Measurements from ENCODE around the gene FRY.
A peak's percentile ranks its signal among the peaks of the same experiment; 100 is the strongest.

Gene FRY

GRCh38 chr13:32300920-32301319, 269.3 kb downstream of the FRY start:
- H3K27ac ChIP-seq, result no peak overlapping the region
- no peak for TF ChIP-seq CTCF (IDR thresholded peaks at IDR 0.05; ENCODE audit: low read depth, low read length, missing control alignments)
- H3K4me3 ChIP-seq (ENCODE audit: low read depth, low read length), result no peak overlapping the region
- no peak for DNase-seq
- in situ Hi-C loops (cut with HindIII; ENCODE audit: low pct_ligation_motif_present, low sequenced_read_pairs), result no loop called here
- no peaks in the 10 kb centered on the region for H3K36me3 ChIP-seq (replicated peaks)
- H3K27me3 ChIP-seq (replicated peaks), result no peaks in the 10 kb centered on the region

GRCh38 chr13:32302461-32302860, 270.9 kb downstream of the FRY start:
- DNase-seq, result no peak
- no peak for TF ChIP-seq CTCF (IDR thresholded peaks at IDR 0.05; ENCODE audit: low read depth, low read length, missing control alignments)
- no peaks in the 10 kb centered on the region for H3K27me3 ChIP-seq (replicated peaks)
- no peak overlapping the region for H3K4me3 ChIP-seq (ENCODE audit: low read depth, low read length)
- in situ Hi-C loops (cut with HindIII; ENCODE audit: low pct_ligation_motif_present, low sequenced_read_pairs), result no loop called here
- no peak overlapping the region for H3K27ac ChIP-seq
- no peaks in the 10 kb centered on the region for H3K36me3 ChIP-seq (replicated peaks)

- in situ Hi-C loops (cut with HindIII; ENCODE audit: low pct_ligation_motif_present, low sequenced_read_pairs), result no loop called here
- no peak for DNase-seq
- TF ChIP-seq CTCF (IDR thresholded peaks at IDR 0.05; ENCODE audit: low read depth, low read length, missing control alignments), result no peak
- no peaks in the 10 kb centered on the region for H3K36me3 ChIP-seq (replicated peaks)
- H3K27ac ChIP-seq, result no peak overlapping the region
- no peaks in the 10 kb centered on the region for H3K27me3 ChIP-seq (replicated peaks)
- H3K4me3 ChIP-seq (ENCODE audit: low read depth, low read length), result no peak overlapping the region
Measured at GRCh38 chr13:32305646-32306045, 274.1 kb downstream of the FRY start.

- in situ Hi-C loops (cut with HindIII; ENCODE audit: low pct_ligation_motif_present, low sequenced_read_pairs), result no loop called here
- DNase-seq, result no peak
- Histone ChIP-seq H3K36me3 (replicated peaks) (no peaks in the 10 kb centered on the region), H3K27me3 (replicated peaks) (no peaks in the 10 kb centered on the region), H3K27ac (no peak overlapping the region), H3K4me3 (ENCODE audit: low read depth, low read length) (no peak overlapping the region)
- TF ChIP-seq CTCF (IDR thresholded peaks at IDR 0.05; ENCODE audit: low read depth, low read length, missing control alignments), result no peak
Measured at GRCh38 chr13:32309312-32310133, 277.9 kb downstream of the FRY start.

GRCh38 chr13:32310134-32310706, 278.6 kb downstream of the FRY start:
- DNase-seq, result peak; percentile 43
- H3K27me3 ChIP-seq (replicated peaks), result no peaks in the 10 kb centered on the region
- H3K4me3 ChIP-seq (ENCODE audit: low read depth, low read length), result no peak overlapping the region
- no peak overlapping the region for H3K27ac ChIP-seq
- in situ Hi-C loops (cut with HindIII; ENCODE audit: low pct_ligation_motif_present, low sequenced_read_pairs), result no loop called here
- no peaks in the 10 kb centered on the region for H3K36me3 ChIP-seq (replicated peaks)
- TF ChIP-seq CTCF (IDR thresholded peaks at IDR 0.05; ENCODE audit: low read depth, low read length, missing control alignments), result peak; percentile 72
